H1 (cell line): Measurements from ENCODE around the gene MPP3.

ENCODE experiments used
- EZH2 ChIP-seq: fragments of 200-600 bp; sonication (generic); IDR thresholded peaks from 2 replicates; pipeline ENCODE4 v1.7.1; 2012; ENCODE audit warnings: low read depth, mild to moderate bottlenecking, moderate library complexity, low read length, inconsistent platforms; ENCODE audit not compliant: severe bottlenecking
- HDAC2 ChIP-seq, 2 experiments: fragments of 300-600 bp in 1 of 2; sonication (generic) in 1 of 2; IDR thresholded peaks; 2 replicates each; pipeline ENCODE4 v1.6.1; 2011 to 2012; ENCODE audit warnings: low read depth in 2 of 2, low read length in 2 of 2, mild to moderate bottlenecking in 2 of 2, moderate library complexity in 2 of 2, borderline replicate concordance in 1 of 2, inconsistent platforms in 1 of 2
- KDM1A ChIP-seq: fragments of 200-600, 300-600 bp; sonication (generic); IDR thresholded peaks from 2 replicates; pipeline ENCODE4 v1.7.1; 2016; ENCODE audit warnings: mild to moderate bottlenecking, low read length, borderline replicate concordance
- POLR2A ChIP-seq, 2 experiments: IDR thresholded peaks; 1 replicate in 1 of 2; 2 replicates in 1 of 2; pipeline ENCODE4 v1.6.1; 2011; ENCODE audit warnings: low read depth in 2 of 2, low read length in 2 of 2, mild to moderate bottlenecking in 2 of 2; ENCODE audit errors: control extremely low read depth in 1 of 2
- POLR2AphosphoS5 ChIP-seq: IDR thresholded peaks from 2 replicates; pipeline ENCODE4 v1.6.1; 2011; ENCODE audit warnings: low read depth, low read length
- SP4 ChIP-seq: IDR thresholded peaks from 2 replicates; pipeline ENCODE4 v1.6.1; 2012; ENCODE audit warnings: low read length, inconsistent platforms
- TF ChIP-seq, protein P1 (sequence below), 3 experiments: IDR thresholded peaks; 1 replicate in 2 of 3; 2 replicates in 1 of 3; pipeline versions ENCODE4 v1.5.1 to v1.6.1; 2011; ENCODE audit warnings: low read length in 3 of 3, mild to moderate bottlenecking in 3 of 3, inconsistent platforms in 2 of 3, low read depth in 1 of 3, moderate library complexity in 1 of 3; ENCODE audit not compliant: insufficient read depth in 1 of 3; ENCODE audit errors: control extremely low read depth in 1 of 3

DNA sequence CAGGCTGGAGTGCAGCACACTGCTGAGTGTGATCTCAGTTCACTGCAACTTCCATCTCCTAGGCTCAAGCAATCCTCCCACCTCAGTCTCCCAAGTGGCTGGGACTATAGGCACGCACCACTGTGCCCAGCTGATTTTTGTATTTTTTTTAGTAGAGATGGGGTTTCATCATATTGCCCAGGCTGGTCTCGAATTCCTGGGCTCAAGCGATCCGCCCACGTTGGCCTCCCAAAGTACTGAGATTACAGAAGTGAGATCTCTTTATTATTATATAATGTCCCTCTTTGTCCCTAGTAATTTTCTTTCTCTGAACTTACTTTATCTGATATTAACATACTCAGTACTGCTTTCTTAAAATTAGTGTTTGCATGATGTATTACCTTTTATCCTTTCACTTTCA is 44.4 kb downstream of the MPP3 start:
- no peak for TF ChIP-seq POLR2A (IDR thresholded peaks at IDR 0.05; ENCODE audit: control extremely low read depth in 1 of 2, low read depth in 2 of 2, low read length in 2 of 2)
- TF ChIP-seq, protein P1, sequence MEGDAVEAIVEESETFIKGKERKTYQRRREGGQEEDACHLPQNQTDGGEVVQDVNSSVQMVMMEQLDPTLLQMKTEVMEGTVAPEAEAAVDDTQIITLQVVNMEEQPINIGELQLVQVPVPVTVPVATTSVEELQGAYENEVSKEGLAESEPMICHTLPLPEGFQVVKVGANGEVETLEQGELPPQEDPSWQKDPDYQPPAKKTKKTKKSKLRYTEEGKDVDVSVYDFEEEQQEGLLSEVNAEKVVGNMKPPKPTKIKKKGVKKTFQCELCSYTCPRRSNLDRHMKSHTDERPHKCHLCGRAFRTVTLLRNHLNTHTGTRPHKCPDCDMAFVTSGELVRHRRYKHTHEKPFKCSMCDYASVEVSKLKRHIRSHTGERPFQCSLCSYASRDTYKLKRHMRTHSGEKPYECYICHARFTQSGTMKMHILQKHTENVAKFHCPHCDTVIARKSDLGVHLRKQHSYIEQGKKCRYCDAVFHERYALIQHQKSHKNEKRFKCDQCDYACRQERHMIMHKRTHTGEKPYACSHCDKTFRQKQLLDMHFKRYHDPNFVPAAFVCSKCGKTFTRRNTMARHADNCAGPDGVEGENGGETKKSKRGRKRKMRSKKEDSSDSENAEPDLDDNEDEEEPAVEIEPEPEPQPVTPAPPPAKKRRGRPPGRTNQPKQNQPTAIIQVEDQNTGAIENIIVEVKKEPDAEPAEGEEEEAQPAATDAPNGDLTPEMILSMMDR (IDR thresholded peaks at IDR 0.05; ENCODE audit: control extremely low read depth in 1 of 3, insufficient read depth in 1 of 3, low read depth in 1 of 3, low read length in 3 of 3), result no peak
- no peak for TF ChIP-seq KDM1A
- no peak for TF ChIP-seq EZH2
- no peak for TF ChIP-seq SP4
- TF ChIP-seq HDAC2 (IDR thresholded peaks at IDR 0.05; ENCODE audit: borderline replicate concordance in 1 of 2, low read depth in 2 of 2, low read length in 2 of 2), result no peak
- TF ChIP-seq POLR2AphosphoS5, result no peak
